HTERT RPE-1 (cell line): ENCODE data around the gene TMED7.

ENCODE experiments used
- in situ Hi-C: fragments of 300-500 bp; cut with MboI; formaldehyde crosslinking; loops from 4 replicates; pipeline ENCODE4 v1.14.3; 2020; ENCODE audit warnings: low sequenced_read_pairs

The TMED7 gene

GRCh38 chr5:115629903-115630302 is 4.1 kb upstream of the TMED7 start:
- in situ Hi-C loops: no loop called here

GRCh38 chr5:115627295-115627865 is 1.5 kb upstream of the TMED7 start:
- in situ Hi-C loops: no loop called here

- in situ Hi-C loops: no loop called here
Observed at GRCh38 chr5:115626445-115626823, 598 bp upstream of the TMED7 start.

- in situ Hi-C loops: no loop called here
Observed at GRCh38 chr5:115624994-115625393, 842 bp downstream of the TMED7 start.

- in situ Hi-C loops: no loop called here
Observed at GRCh38 chr5:115623658-115624057, 2.2 kb downstream of the TMED7 start.

GRCh38 chr5:115621365-115621900 is 4.4 kb downstream of the TMED7 start:
- in situ Hi-C loops: no loop called here

- in situ Hi-C loops: no loop called here
Observed at GRCh38 chr5:115616892-115617291, 8.9 kb downstream of the TMED7 start.

- in situ Hi-C loops: no loop called here
Observed at GRCh38 chr5:115616472-115616871, 9.4 kb downstream of the TMED7 start.

- in situ Hi-C loops: no loop called here
Observed at GRCh38 chr5:115611873-115612272, 14.0 kb downstream of the TMED7 start.

- in situ Hi-C loops: no loop called here
Observed at GRCh38 chr5:115607935-115608334, 17.9 kb downstream of the TMED7 start.

- in situ Hi-C loops: no loop called here
Observed at GRCh38 chr5:115605436-115605835, 20.4 kb downstream of the TMED7 start.

GRCh38 chr5:115602591-115603125 is 23.2 kb downstream of the TMED7 start:
- in situ Hi-C loops: no loop called here

GRCh38 chr5:115601701-115602590 is 23.9 kb downstream of the TMED7 start, which contains the start of gene TICAM2:
TSS of gene TICAM2 (minus strand) at chr5:115602479. CDS start at chr5:115581256, 21,223 bp downstream.
- in situ Hi-C loops: no loop called here

GRCh38 chr5:115600766-115601165 is 25.1 kb downstream of the TMED7 start:
- in situ Hi-C loops: no loop called here

GRCh38 chr5:115599924-115600323 is 25.9 kb downstream of the TMED7 start:
- in situ Hi-C loops: loop anchor here (25.0 kb wide), 1 partner anchor 288 kb away; no protein-coding TSS in a partner anchor

- in situ Hi-C loops: loop anchor here (25.0 kb wide), 1 partner anchor 287 kb away; no protein-coding TSS in a partner anchor
Observed at GRCh38 chr5:115599502-115599901, 26.3 kb downstream of the TMED7 start.

GRCh38 chr5:115594128-115595047 is 31.4 kb downstream of the TMED7 start:
- in situ Hi-C loops: loop anchor here (25.0 kb wide), 1 partner anchor 282 kb away; no protein-coding TSS in a partner anchor

- in situ Hi-C loops: loop anchor here (25.0 kb wide), 1 partner anchor 277 kb away; no protein-coding TSS in a partner anchor
Observed at GRCh38 chr5:115589043-115589442, 36.8 kb downstream of the TMED7 start.

- in situ Hi-C loops: loop anchor here (25.0 kb wide), 1 partner anchor 276 kb away; no protein-coding TSS in a partner anchor
Observed at GRCh38 chr5:115588640-115589039, 37.2 kb downstream of the TMED7 start.

GRCh38 chr5:115586525-115587146 is 39.2 kb downstream of the TMED7 start:
- in situ Hi-C loops: loop anchor here (25.0 kb wide), 1 partner anchor 274 kb away; no protein-coding TSS in a partner anchor
